IPS DF 4.7 (cell line): ENCODE measurements around the gene CPNE1.

Experiments used
- DNase-seq: peaks from one replicate; pipeline ENCODE4 v3.0.0-alpha.2; 2013; ENCODE audit warnings: low spot score; ENCODE audit errors: extremely low read depth

Gene CPNE1

DNA sequence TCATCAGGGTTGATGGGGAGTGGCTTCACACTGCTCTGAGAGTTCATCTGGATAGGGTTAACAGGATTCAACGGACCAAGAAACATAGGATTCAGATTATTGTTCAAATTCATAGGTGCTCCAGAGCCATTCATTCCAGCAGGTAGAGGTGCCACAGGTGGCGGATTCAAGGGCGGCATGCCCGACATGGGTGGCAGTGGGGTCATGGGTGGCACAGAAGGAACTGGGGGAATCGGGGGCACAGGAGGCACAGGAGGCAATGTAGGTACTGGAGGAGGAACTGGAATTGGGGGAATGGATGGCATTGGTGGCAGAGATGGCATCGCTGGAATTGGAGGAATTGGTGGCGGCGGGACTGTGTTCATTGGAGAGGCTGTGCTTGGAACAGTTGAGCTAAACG, 10.3 kb downstream of the CPNE1 start:
- DNase-seq, result no peak

GRCh38 chr20:35653893-35654292, 10.8 kb downstream of the CPNE1 start:
- no peak for DNase-seq

DNA sequence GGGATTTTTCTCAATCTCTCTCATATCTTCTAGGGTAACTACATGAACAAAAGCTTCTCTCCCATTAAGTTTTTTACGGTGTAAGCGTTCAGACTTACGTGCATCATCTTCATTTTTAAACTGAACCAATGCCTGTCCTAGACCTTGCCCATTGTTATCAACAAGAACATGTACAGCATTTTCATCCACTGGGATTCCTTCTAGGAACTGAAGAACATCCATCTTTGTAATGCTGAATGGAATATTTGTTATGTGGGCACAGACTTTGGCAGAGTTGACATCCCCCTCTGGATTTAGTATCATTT, 11.3 kb downstream of the CPNE1 start:
- DNase-seq, result no peak

DNA sequence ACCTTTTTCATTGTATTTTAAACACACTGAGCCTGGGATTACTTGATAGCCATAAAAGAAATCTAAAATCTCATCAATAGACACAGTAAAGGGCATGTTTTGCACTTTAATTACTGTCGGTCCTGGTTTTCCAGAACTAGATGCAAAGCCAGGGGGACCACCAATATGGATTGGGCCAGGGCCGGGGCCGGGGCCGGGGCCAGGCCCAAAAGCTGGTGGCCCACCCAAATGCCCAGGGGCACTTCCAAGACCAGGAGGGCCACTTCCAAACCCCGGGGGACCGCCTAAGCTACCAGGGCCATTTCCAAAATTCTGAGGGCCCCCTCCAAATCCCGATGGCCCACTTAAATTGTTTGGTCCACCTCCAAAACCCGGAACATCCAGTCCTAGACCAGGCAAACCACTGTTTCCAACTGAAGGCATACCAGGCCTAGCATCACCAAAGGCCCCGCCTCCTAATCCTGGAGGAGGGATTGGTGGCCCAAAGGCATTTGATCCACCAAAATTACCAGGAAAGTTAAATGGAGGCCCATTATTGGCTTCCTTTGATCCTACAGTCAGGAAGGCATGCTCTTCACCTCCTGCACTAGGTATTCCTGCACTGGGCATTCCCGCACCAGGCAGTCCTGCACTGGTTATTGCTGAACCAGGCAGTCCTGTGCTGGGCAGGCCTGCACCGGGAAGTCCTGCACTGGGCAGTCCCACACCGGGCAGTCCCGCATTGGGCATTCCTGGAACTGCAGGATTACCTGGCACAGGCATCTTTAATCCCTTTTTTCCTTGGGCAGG, 11.9 kb downstream of the CPNE1 start:
- no peak for DNase-seq

- no peak for DNase-seq
Measured at GRCh38 chr20:35651958-35652357, 12.7 kb downstream of the CPNE1 start.

GRCh38 chr20:35650632-35651031, 14.1 kb downstream of the CPNE1 start:
- DNase-seq, result no peak

- no peak for DNase-seq
Measured at GRCh38 chr20:35648836-35649235, 15.9 kb downstream of the CPNE1 start.

- DNase-seq, result no peak
Measured at GRCh38 chr20:35644806-35645205, 19.9 kb downstream of the CPNE1 start.

DNA sequence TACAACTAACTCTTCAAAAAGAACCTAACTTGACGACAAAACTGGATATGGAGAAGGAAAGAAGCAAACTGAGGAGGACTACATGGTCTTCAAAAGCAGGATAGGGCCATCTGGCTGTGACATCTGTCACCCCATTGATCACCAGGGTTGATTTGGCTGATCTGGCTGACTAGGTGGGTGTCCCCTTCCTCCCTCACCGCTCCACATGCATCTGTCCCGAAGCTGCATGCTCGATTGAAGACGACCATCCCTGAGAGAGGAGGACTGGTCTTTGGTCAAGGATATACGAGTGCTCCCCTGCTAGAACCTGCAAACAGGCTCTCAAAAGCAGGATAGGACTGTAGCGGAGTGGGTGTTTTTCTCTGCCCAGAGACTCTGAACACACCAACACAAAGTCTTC, 21.7 kb downstream of the CPNE1 start:
- no peak for DNase-seq

DNA sequence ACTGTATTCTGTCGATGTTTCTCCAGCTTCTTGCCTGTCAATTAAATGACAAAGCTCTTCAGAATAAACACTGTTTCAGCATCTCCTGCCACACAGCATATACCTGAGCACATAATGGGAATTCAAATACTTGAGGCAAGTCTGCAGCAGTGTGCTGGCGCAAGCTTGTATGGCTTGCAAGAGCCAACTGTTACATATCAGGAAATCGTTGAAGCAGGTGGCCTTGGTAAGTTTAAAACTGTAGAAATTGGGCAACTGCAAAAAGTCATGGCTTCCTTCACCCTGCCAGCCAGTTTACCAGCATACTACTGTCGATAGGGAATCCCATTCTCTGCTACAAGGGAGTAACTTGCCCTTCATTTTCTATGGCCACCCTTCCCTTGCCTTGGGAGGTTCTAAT, 23.0 kb downstream of the CPNE1 start:
- DNase-seq, result no peak

- no peak for DNase-seq
Measured at GRCh38 chr20:35640724-35641123, 24.0 kb downstream of the CPNE1 start.

DNA sequence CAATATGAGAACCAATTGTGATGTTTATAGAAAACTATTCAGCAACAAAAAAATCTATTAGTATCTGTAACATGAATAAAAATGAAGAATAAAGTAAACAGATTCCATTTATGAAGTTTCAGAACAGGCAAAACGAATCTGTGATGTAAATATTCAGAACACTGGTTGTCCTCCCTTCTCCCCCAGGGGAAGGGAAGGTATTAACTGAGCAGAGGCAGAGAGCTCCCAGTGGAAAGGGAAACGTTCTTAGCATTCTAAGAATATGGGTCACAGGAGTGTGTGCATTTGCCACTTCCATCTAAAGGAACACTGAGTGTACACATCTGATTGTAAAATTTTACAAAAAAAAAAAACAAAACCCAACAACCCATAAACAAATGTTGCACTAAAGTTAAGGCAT, 25.9 kb downstream of the CPNE1 start:
- no peak for DNase-seq

DNA sequence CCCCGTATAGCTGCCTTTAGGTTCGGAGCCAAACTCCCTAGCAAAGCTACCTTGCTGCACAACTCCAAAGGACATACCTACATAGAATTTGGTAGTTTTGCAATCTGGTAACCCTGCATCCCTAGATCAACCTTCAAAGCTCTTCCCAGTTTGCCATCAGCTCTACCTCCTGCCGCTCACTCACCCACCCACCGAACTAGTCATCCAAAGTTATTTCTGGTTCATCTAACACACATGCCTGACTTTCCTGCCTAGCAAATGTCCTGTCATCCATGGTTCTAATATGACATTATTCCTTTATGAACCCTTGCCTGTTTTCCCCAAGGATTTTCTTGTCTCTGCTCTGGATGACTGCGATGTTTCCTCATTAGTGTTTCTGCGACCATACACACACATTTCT, 27.4 kb downstream of the CPNE1 start:
- DNase-seq, result no peak

GRCh38 chr20:35636095-35636494, 28.6 kb downstream of the CPNE1 start:
- no peak for DNase-seq

GRCh38 chr20:35635652-35636051, 29.0 kb downstream of the CPNE1 start:
- DNase-seq, result no peak

DNA sequence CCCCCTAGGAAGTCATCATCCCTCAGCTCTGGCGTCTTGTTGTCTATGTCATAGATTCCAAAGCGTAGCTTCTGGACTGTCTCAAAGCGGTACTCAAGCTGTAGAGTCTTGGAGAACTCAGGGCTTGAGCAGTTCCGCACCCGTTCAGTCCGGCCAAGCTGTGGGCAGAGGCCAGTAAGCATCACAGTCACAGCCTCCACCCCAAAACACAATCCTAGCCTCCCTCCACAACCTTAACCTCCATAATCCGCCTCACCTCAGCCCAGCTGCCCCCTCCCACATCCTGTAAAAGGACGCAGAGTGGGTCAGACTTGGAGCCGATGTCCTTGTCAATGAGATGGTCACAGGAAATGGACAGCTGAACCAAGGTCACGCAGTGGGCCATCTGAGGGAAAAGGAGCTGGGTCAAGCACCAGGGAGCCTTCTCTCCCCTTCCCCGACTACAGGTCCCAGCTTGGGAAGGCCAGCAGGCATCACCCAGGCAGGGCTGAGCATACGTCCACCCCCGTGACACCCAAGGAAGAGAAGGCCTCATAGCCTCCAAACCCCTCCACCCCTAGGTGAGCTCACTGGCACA, 32.1 kb downstream of the CPNE1 start:
- no peak for DNase-seq

- no peak for DNase-seq
Measured at GRCh38 chr20:35630636-35631035, 34.1 kb downstream of the CPNE1 start.

- DNase-seq, result no peak
Measured at GRCh38 chr20:35629427-35630145, 35.1 kb downstream of the CPNE1 start.

DNA sequence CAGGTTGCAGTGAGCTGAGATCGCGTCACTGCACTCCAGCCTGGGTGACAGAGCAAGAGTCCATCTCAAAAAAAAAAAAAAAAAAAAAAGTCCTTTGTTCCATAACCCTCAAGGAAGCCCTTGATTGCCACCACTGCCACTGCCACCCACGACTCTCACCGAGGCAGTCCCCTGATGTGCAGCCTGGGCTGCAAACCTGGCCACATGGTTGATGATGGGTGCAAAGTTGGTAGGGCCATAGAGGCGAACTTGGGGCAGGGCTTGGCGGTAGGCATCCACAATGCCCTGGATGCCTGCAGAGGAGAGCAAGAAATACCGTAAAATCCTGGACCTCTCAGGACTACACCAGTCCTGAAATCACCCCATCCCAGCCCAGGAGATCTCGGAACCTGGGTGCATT, 37.6 kb downstream of the CPNE1 start:
- DNase-seq, result no peak

DNA sequence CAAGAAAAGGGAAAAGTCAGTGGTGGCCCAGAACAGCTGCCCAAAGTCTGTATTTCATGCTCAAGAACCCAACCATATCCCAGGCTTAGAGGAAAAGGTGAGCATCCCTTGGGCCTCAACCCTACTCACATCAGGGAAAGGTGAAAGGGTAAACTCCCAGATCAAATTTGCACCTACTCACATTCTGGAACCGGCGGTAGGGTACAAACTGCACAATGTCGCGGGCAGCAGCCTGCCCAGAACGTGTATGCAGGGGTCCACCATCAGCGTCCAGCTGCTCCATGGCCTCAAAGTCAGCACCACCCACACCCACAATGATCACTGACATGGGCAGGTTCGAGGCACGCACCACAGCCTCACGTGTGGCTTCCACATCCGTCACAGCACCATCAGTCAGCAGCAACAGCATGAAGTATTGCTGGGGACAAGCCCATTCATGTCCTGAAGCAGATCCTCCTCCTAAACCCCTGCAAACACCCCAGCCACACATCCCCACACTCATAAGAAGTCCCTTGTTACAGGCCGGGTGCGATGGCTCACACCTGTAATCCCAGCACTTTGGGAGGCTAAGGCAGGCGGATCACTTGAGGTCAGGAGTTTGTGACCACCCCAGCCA, 38.2 kb downstream of the CPNE1 start:
- no peak for DNase-seq

DNA sequence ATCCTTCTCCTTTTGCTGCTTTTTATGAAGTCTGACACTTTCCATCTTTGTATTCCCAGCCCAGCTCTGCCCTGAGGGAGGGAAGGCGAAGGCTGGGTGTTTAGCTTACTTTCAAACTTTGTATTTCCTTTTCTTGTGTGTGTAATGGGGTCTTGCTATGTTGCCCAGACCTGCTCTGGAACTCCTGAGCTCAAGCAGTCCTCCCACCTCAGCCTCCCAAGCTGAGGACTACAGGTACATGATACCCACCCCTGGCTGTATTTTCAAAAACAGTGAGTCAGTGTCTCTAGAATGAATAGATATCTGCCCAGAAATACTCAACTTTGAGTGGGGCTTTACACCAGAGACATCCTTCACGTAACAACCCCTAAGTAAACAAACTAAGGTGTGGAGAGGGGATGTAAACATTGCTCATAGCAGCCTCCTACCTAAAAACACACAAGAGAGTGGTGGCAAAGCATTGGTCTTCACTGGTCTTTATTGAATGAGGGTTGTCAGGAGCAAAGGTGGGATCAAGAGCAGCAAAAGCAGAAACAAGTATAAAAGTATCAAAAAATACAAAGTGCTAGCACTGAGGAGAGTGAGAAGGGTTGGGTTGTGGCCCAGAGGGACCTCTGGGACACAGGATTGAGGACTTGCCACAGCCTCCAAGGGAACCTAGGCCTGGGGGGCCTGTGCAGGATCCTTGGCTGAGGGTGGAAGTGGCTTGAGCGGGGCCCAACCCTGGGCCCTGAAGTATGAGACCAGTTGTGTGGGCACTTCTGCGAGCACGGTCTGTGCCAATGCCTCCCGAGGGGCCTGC, 38.9 kb downstream of the CPNE1 start:
- DNase-seq, result no peak

GRCh38 chr20:35621560-35621946, 43.1 kb downstream of the CPNE1 start:
- DNase-seq, result no peak
